ENCODE results near the gene GON4L. TPM values are rescaled to one million over a fixed set of nuclear protein-coding genes. Genes with fewer than 3 reads are reported as not detected.

GON4L gene
- total RNA-seq, 2 experiments from 2014 or later = 71.0 to 77.0 TPM

DNA sequence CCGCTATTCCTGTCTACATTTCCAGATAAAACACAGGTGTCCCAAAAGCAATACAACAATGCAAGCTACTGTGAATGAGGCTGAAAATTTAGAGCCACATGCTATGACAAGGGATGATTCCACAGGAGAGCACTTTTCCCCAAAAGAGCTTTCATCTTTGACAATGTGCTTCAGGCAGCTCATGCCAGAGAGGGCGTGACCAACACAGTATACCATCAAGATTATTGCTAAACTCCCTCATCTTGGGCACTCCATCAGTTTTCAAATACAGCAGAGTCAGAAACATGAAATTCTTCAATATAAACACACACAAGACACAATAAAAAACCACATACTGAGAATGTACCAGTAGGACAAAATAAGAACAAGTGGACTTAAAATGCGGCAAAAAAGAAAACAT, 6.7 kb downstream of the GON4L start:
- Histone ChIP-seq H3K4me1 (ENCODE audit: insufficient read depth, low read length) (peaks cover 28% of the 10 kb centered on the region), H3K36me3 (ENCODE audit: insufficient read depth, low read length) (peaks cover 65% of the 10 kb centered on the region), H3K9me3 (ENCODE audit: control insufficient read depth in 1 of 2, insufficient read depth in 1 of 2, low read length in 2 of 2) (no peaks in the 10 kb centered on the region), H3K4me3 (ENCODE audit: low read length) (no peak overlapping the region), H3K27me3 (ENCODE audit: control insufficient read depth in 1 of 2, insufficient read depth in 2 of 2, low read length in 2 of 2) (no peaks in the 10 kb centered on the region), H3K27ac (ENCODE audit: low read depth in 1 of 2, low read length in 2 of 2) (no peak overlapping the region)
- Mint-ChIP-seq H3K27ac (no peak overlapping the region), H3K9me3 (no peaks in the 10 kb centered on the region), H3K4me1 (ENCODE audit: low read depth) (peaks cover 50% of the 10 kb centered on the region), H3K36me3 (ENCODE audit: low read depth) (peaks cover 76% of the 10 kb centered on the region), H3K4me3 (peak overlapping the region; percentile 40), H3K27me3 (no peaks in the 10 kb centered on the region)
- ChIA-PET CTCF (no interaction called here), POLR2A (no interaction called here)
- intact Hi-C loops (cut with DNase I, micrococcal nuclease) = loop anchor here (10.0 kb wide), 2 partner anchors 64 to 576 kb away; partner anchors contain the start of genes CLK2 (in 1 of the 2), HCN3 (in 1 of the 2) and RIT1 (in 1 of the 2)
- ATAC-seq (ENCODE audit: poor library complexity) (no peak), DNase-seq (no peak)
- TF ChIP-seq, protein P1, sequence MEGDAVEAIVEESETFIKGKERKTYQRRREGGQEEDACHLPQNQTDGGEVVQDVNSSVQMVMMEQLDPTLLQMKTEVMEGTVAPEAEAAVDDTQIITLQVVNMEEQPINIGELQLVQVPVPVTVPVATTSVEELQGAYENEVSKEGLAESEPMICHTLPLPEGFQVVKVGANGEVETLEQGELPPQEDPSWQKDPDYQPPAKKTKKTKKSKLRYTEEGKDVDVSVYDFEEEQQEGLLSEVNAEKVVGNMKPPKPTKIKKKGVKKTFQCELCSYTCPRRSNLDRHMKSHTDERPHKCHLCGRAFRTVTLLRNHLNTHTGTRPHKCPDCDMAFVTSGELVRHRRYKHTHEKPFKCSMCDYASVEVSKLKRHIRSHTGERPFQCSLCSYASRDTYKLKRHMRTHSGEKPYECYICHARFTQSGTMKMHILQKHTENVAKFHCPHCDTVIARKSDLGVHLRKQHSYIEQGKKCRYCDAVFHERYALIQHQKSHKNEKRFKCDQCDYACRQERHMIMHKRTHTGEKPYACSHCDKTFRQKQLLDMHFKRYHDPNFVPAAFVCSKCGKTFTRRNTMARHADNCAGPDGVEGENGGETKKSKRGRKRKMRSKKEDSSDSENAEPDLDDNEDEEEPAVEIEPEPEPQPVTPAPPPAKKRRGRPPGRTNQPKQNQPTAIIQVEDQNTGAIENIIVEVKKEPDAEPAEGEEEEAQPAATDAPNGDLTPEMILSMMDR (IDR thresholded peaks at IDR 0.05) = no peak

DNA sequence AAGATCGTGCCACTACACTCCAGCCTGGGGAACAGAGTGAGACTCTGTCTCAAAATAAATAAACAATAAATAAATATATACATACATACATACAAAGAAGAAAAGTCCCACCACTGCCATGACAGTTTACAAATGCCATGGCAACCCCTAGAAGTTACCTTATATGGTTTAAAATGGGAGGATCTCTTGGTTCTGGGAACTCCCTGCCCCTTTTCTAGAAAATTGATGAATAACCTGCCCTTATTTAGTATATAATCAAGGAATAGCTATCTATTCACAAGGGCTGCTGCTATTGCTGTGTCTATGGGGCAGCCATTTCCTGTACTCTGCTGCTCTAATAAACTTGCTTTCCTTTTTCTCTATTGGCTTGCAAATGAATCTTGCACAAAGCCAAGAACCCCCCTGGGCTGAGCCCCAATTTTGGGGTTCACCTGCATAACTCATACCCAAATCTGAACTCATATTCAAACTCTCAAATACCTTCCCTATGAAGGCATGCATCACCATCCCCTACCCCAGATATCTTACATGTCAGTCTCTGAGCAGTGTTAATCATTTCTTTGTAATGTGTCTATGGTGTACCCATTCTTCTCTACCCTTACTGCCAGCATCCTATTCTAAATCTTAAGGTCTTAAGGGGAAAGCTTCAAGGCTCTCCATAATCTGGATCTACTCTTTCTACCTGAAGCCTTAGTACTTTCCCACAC, 9.0 kb downstream of the GON4L start:
- Mint-ChIP-seq H3K4me3 (peak overlapping the region; percentile 8), H3K36me3 (ENCODE audit: low read depth) (peaks cover 86% of the 10 kb centered on the region), H3K9me3 (no peaks in the 10 kb centered on the region), H3K4me1 (ENCODE audit: low read depth) (peaks cover 61% of the 10 kb centered on the region), H3K27me3 (no peaks in the 10 kb centered on the region), H3K27ac (peak overlapping the region; percentile 22)
- H3K9me3 ChIP-seq (ENCODE audit: control insufficient read depth in 1 of 2, insufficient read depth in 1 of 2, low read length in 2 of 2) = no peaks in the 10 kb centered on the region
- TF ChIP-seq, protein P1 (IDR thresholded peaks at IDR 0.05) = no peak
- ChIA-PET POLR2A (interaction anchor here (1.0 kb wide), 1 partner anchor 11 kb away, joined by 3 read pairs; the partner anchor contains the start of gene SYT11), CTCF (no interaction called here)
- H3K4me1 ChIP-seq (ENCODE audit: insufficient read depth, low read length) = peaks cover 41% of the 10 kb centered on the region
- no peak overlapping the region for H3K4me3 ChIP-seq (ENCODE audit: low read length)
- no peaks in the 10 kb centered on the region for H3K27me3 ChIP-seq (ENCODE audit: control insufficient read depth in 1 of 2, insufficient read depth in 2 of 2, low read length in 2 of 2)
- H3K27ac ChIP-seq (ENCODE audit: low read depth in 1 of 2, low read length in 2 of 2) = no peak overlapping the region
- intact Hi-C loops (cut with DNase I, micrococcal nuclease) = no loop called here
- H3K36me3 ChIP-seq (ENCODE audit: insufficient read depth, low read length) = peaks cover 61% of the 10 kb centered on the region
- DNase-seq = peak in 3 of 14 experiments; percentile 7 to 23 (median 20)
- peak; percentile 29 for ATAC-seq (ENCODE audit: poor library complexity)

- CTCF ChIA-PET = no interaction called here
- peaks cover 70% of the 10 kb centered on the region for H3K36me3 Mint-ChIP-seq (ENCODE audit: low read depth)
- H3K27ac ChIP-seq (ENCODE audit: low read depth in 1 of 2, low read length in 2 of 2) = no peak overlapping the region
Observed at GRCh38 chr1:155844860-155845421, 12.1 kb downstream of the GON4L start.

More at GRCh38 chr1:155844860-155845421, 12.1 kb downstream of the GON4L start:
- POLR2A ChIA-PET = interaction anchor here (1.2 kb wide), 1 partner anchor 14 kb away, joined by 5 read pairs; the partner anchor contains the start of gene SYT11
- no peaks in the 10 kb centered on the region for H3K9me3 Mint-ChIP-seq
- H3K4me1 Mint-ChIP-seq (ENCODE audit: low read depth) = peaks cover 50% of the 10 kb centered on the region
- no peak for ATAC-seq (ENCODE audit: poor library complexity)
- no peaks in the 10 kb centered on the region for H3K27me3 Mint-ChIP-seq
- no peak for DNase-seq
- H3K36me3 ChIP-seq (ENCODE audit: insufficient read depth, low read length) = peaks cover 42% of the 10 kb centered on the region
- no peaks in the 10 kb centered on the region for H3K27me3 ChIP-seq (ENCODE audit: control insufficient read depth in 1 of 2, insufficient read depth in 2 of 2, low read length in 2 of 2)
- H3K4me3 ChIP-seq (ENCODE audit: low read length) = no peak overlapping the region
- H3K4me3 Mint-ChIP-seq = no peak overlapping the region
- no peak overlapping the region for H3K27ac Mint-ChIP-seq
- intact Hi-C loops (cut with DNase I, micrococcal nuclease) = no loop called here
- H3K9me3 ChIP-seq (ENCODE audit: control insufficient read depth in 1 of 2, insufficient read depth in 1 of 2, low read length in 2 of 2) = no peaks in the 10 kb centered on the region
- TF ChIP-seq, protein P1 (IDR thresholded peaks at IDR 0.05) = no peak
- peaks cover 29% of the 10 kb centered on the region for H3K4me1 ChIP-seq (ENCODE audit: insufficient read depth, low read length)

Data from CD4-positive, alpha-beta T cell (primary cell).